ENCODE measurements around the gene MVP.

- TF ChIP-seq ELF4 (IDR thresholded peaks at IDR 0.05) (peak; percentile 86), PKNOX1 (IDR thresholded peaks at IDR 0.05) (no peak), SUZ12 (IDR thresholded peaks at IDR 0.05) (no peak), FOXK2 (IDR thresholded peaks at IDR 0.05) (no peak), SP1 (IDR thresholded peaks at IDR 0.05) (no peak), ARNT (IDR thresholded peaks at IDR 0.05) (no peak; the same call in 1 of the 2 replicates)
These were observed 42.8 kb downstream of the MVP start, which contains the start of gene CDIPT for GRCh38 chr16:29862884-29863668.

Data from HEK293T (cell line).